Stimulated activated CD4-positive, alpha-beta T cell treated with anti-CD3 and anti-CD28 coated beads, Interleukin-15, amount 100 ng/mL, for 48 hours (primary cell): Measurements from ENCODE around the gene DFFA.

Experiments
- DNase-seq, 2 donors: peaks; one replicate each; pipeline ENCODE4 v3.0.0-alpha.2; 2020; ENCODE audit warnings: low read depth in 2 of 2

The DFFA gene

GRCh38 chr1:10472220-10473144, at the start of gene DFFA:
DFFA (minus strand) TSS chr1:10472529; CDS start chr1:10472458, 71 bp downstream.
- DNase-seq = peak; percentile 86 to 88

GRCh38 chr1:10521537-10522157, 49.3 kb upstream of the DFFA start:
- DNase-seq = no peak

GRCh38 chr1:10520952-10521351, 48.6 kb upstream of the DFFA start:
- no peak for DNase-seq

- no peak for DNase-seq
Observed at GRCh38 chr1:10520497-10520896, 48.2 kb upstream of the DFFA start.

GRCh38 chr1:10519016-10519417, 46.7 kb upstream of the DFFA start:
- DNase-seq = no peak

GRCh38 chr1:10517677-10517982, 45.3 kb upstream of the DFFA start:
- no peak for DNase-seq

GRCh38 chr1:10516925-10517676, 44.8 kb upstream of the DFFA start:
- DNase-seq = no peak

GRCh38 chr1:10515976-10516750, 43.8 kb upstream of the DFFA start:
- no peak for DNase-seq

GRCh38 chr1:10515301-10515975, 43.1 kb upstream of the DFFA start:
- no peak for DNase-seq

- no peak for DNase-seq
Observed at GRCh38 chr1:10514490-10515235, 42.3 kb upstream of the DFFA start.

- no peak for DNase-seq
Observed at GRCh38 chr1:10513199-10513598, 40.9 kb upstream of the DFFA start.

- DNase-seq = no peak
Observed at GRCh38 chr1:10511494-10511885, 39.2 kb upstream of the DFFA start.

GRCh38 chr1:10510520-10511493, 38.5 kb upstream of the DFFA start:
- DNase-seq = peak; percentile 75 to 76

- DNase-seq = no peak
Observed at GRCh38 chr1:10509809-10510509, 37.6 kb upstream of the DFFA start.

- no peak for DNase-seq
Observed at GRCh38 chr1:10508511-10508951, 36.2 kb upstream of the DFFA start.

- DNase-seq = peak in 1 of 2 donors; percentile 30
Observed at GRCh38 chr1:10507111-10507879, 35.0 kb upstream of the DFFA start.

- DNase-seq = no peak
Observed at GRCh38 chr1:10506677-10507047, 34.3 kb upstream of the DFFA start.
